Heart right ventricle (tissue), 16 donors: ENCODE results near the gene PIGX. TPM values are rescaled to one million over a fixed set of nuclear protein-coding genes. Genes with fewer than 3 reads are reported as not detected.

Experiments
- ATAC-seq, 8 donors: fragments of 200-7000 bp; cut with Tn5 transposase; one replicate each; pipeline ENCODE4 v1.9.1; 2020; ENCODE audit warnings: mild to moderate bottlenecking in 8 of 8, moderate library complexity in 8 of 8, moderate number of reproducible peaks in 1 of 8
- DNase-seq, 2 donors: peaks; one replicate each; pipeline ENCODE4 v3.0.0-alpha.2; 2020
- H3K27ac ChIP-seq, 10 donors: fragments of 200-600 bp; sonication (generic) in 2 of 10; one replicate each; pipeline versions ENCODE4 v1.5.0 to v1.8.0; 2020 to 2022; ENCODE audit warnings: mild to moderate bottlenecking in 3 of 10
- H3K27me3 ChIP-seq, 7 donors: fragments of 200-600 bp; one replicate each; pipeline ENCODE4 v1.8.0; 2021 to 2022; ENCODE audit warnings: mild to moderate bottlenecking in 2 of 7
- H3K36me3 ChIP-seq, 9 donors: fragments of 200-600 bp; sonication (generic) in 1 of 9; one replicate each; pipeline versions ENCODE4 v1.5.0 to v1.8.0; 2020 to 2022; ENCODE audit warnings: mild to moderate bottlenecking in 2 of 9
- H3K4me1 ChIP-seq, 9 donors: fragments of 200-600 bp; sonication (generic) in 1 of 9; one replicate each; pipeline versions ENCODE4 v1.5.0 to v1.8.0; 2020 to 2022; ENCODE audit warnings: mild to moderate bottlenecking in 4 of 9
- H3K4me3 ChIP-seq, 10 donors: fragments of 200-600 bp; sonication (generic) in 2 of 10; one replicate each; pipeline versions ENCODE4 v1.5.0 to v1.8.0; 2020 to 2022; ENCODE audit warnings: mild to moderate bottlenecking in 7 of 10, moderate library complexity in 2 of 10
- H3K9me3 ChIP-seq, 11 donors: fragments of 200-600 bp in 10 of 11; sonication (generic) in 2 of 11; one replicate each; pipeline versions ENCODE4 v1.5.0 to v1.8.0; 2013 to 2022; ENCODE audit warnings: mild to moderate bottlenecking in 2 of 11, control low read depth in 1 of 11, moderate library complexity in 1 of 11
- WGBS, 2 donors: extraction: QIAGEN DNeasy Blood & Tissue Kit; methylation state at CpG; one replicate each; pipeline ENCODE4 v1.1.7; 2013; ENCODE audit warnings: inconsistent platforms in 1 of 2; 5-methylcytosine and 5-hydroxymethylcytosine counted together
- intact Hi-C, 10 donors: fragments of 100-400 bp; cut with DNase I; formaldehyde crosslinking; loops; one replicate each; pipeline versions ENCODE4 v1.11.1 to v1.14.2; 2022
- polyA plus RNA-seq, 2 donors: library from polyadenylated mRNA; stranded (reverse); fragments of 200-250 nt; gene quantifications; one replicate each; pipeline ENCODE4 v1.2.3, GENCODE V29; 2013
- total RNA-seq, 10 donors: library from RNA; stranded (reverse); fragmentation: NEBNext Ultra II Directional in 3 of 10; extraction: Animal tissue kit (Norgen Biotek cat#: 25700) in 3 of 10; gene quantifications; one replicate each; pipeline versions ENCODE4 v1.2.1 to v1.2.4, GENCODE V29; 2021 to 2023
- TF ChIP-seq, protein P1 (sequence below), 9 donors: fragments of 200-600 bp; sonication (generic) in 2 of 9; IDR thresholded peaks; one replicate each; pipeline versions ENCODE4 v1.5.0 to v1.8.0; 2021 to 2022; ENCODE audit warnings: antibody characterized with exemption in 9 of 9, mild to moderate bottlenecking in 5 of 9, moderate library complexity in 1 of 9
- donor health status: Arrhythmogenic right ventricular cardiomyopathy.
- donor health status: ischemic (EF 13 %, LVEDD 7.1; RV severe dilation, severe dysfunction).
- donor health status: healthy with polysubstance abuse.
- donor health status: DM: no; HTN: yes; CAD: no.
- donor health status: DM: no; HTN: no; CAD: no.
- donor health status: ischemic (EF 25% LVEDD 6.9; RV normal size, moderate dysfunction).
- donor health status: ischemic (EF 25% LVEDD 5.7; RV mildly dilated, moderate dysfunction).
- donor health status: healthy.
- donor health status: DM: yes; HTN: yes; CAD: no.
- donor health status: Ischemic cardiomyopathy.
- donor health status: ischemic (EF 35%, LVEDD 5.7; RV mildly dilated, moderate dysfunction).
- donor health status: nonischemic (EF 11% LVEDD 7.7; RV severe dilation, severe dysfunction).
- donor health status: DM: yes; HTN: yes; CAD: no.
- donor health status: PGD.
- donor health status: ischemic (EF 29% LVEDD 5.4; RV normal size, mild dysfunction).
- donor health status: nonischemic (EF 23%, LVEDD 6.1; RV moderate dilation, normal function).

PIGX gene
- total and polyA plus RNA-seq, 12 donors = 8.3 to 21.9 (median 16.3) TPM

- WGBS, 2 donors = 90 to 91% methylated on average over 14 of the region's 14 CpGs
- H3K36me3 ChIP-seq = peaks cover 0 to 5% (median 0%) of the 10 kb centered on the region in 9 donors
- peaks cover 0 to 34% (median 8%) of the 10 kb centered on the region in 9 donors for H3K4me1 ChIP-seq
- H3K27me3 ChIP-seq = peaks cover 0 to 12% (median 0%) of the 10 kb centered on the region in 7 donors
- TF ChIP-seq, protein P1, sequence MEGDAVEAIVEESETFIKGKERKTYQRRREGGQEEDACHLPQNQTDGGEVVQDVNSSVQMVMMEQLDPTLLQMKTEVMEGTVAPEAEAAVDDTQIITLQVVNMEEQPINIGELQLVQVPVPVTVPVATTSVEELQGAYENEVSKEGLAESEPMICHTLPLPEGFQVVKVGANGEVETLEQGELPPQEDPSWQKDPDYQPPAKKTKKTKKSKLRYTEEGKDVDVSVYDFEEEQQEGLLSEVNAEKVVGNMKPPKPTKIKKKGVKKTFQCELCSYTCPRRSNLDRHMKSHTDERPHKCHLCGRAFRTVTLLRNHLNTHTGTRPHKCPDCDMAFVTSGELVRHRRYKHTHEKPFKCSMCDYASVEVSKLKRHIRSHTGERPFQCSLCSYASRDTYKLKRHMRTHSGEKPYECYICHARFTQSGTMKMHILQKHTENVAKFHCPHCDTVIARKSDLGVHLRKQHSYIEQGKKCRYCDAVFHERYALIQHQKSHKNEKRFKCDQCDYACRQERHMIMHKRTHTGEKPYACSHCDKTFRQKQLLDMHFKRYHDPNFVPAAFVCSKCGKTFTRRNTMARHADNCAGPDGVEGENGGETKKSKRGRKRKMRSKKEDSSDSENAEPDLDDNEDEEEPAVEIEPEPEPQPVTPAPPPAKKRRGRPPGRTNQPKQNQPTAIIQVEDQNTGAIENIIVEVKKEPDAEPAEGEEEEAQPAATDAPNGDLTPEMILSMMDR (IDR thresholded peaks at IDR 0.05) = no peak
- no peak overlapping the region for H3K27ac ChIP-seq
- DNase-seq (no peak), ATAC-seq (no peak)
- H3K9me3 ChIP-seq = no peaks in the 10 kb centered on the region
- intact Hi-C loops = no loop called here
- H3K4me3 ChIP-seq = no peak overlapping the region
Observed at GRCh38 chr3:196667056-196667825, 44.9 kb upstream of the PIGX start.

DNA sequence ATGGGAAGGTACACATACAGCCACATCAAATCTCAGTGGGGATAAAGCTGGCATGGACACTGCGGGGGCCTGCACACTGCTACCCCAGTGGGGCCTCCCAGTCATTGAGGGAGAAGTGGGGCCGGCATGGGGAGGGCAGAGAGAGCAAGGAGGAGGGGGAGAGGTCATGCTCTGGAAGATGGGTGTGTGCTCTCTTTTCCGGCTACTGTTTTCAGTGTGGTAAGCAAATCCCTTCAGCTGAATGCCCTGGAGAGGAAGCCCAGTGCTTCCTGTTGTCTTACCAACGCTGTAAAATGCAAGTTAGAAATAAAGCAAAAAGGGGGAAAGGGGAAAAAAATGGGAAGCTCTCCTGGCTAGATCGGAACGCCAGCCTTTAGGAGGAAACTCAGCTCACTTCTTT is 41.8 kb upstream of the PIGX start:
- Histone ChIP-seq H3K27ac (peak overlapping the region in 8 of 10 donors; percentile 15 to 67 (median 48)), H3K4me1 (peaks cover 0 to 34% (median 8%) of the 10 kb centered on the region in 9 donors), H3K4me3 (peak overlapping the region in 1 of 10 donors; percentile 12), H3K27me3 (peaks cover 0 to 16% (median 0%) of the 10 kb centered on the region in 7 donors), H3K36me3 (no peaks in the 10 kb centered on the region), H3K9me3 (no peaks in the 10 kb centered on the region)
- 32 to 48% methylated on average over 6 of the region's 6 CpGs for WGBS, 2 donors
- ATAC-seq (peak; percentile 55 to 93 (median 76)), DNase-seq (no peak)
- intact Hi-C loops = loop anchor here in 3 of 10 donors (5.0 to 10.0 kb wide), 3 partner anchors 33 to 136 kb away; partner anchors contain the start of gene NRROS (in 2 of the 3)
- TF ChIP-seq, protein P1 (IDR thresholded peaks at IDR 0.05) = no peak

- peaks cover 0 to 33% (median 2%) of the 10 kb centered on the region in 7 donors for H3K27me3 ChIP-seq
- H3K9me3 ChIP-seq = no peaks in the 10 kb centered on the region
- no peak overlapping the region for H3K4me3 ChIP-seq
- TF ChIP-seq, protein P1 (IDR thresholded peaks at IDR 0.05) = no peak
- intact Hi-C loops = loop anchor here in 3 of 10 donors (5.0 to 10.0 kb wide), 3 partner anchors 36 to 139 kb away; partner anchors contain the start of gene NRROS (in 2 of the 3)
- no peak for DNase-seq
- 75 to 86% methylated on average over 3 of the region's 3 CpGs for WGBS, 2 donors
- peaks cover 0 to 38% (median 8%) of the 10 kb centered on the region in 9 donors for H3K4me1 ChIP-seq
- no peak overlapping the region for H3K27ac ChIP-seq
- no peak for ATAC-seq
- H3K36me3 ChIP-seq = no peaks in the 10 kb centered on the region
Observed at GRCh38 chr3:196673632-196674031, 38.5 kb upstream of the PIGX start.

- TF ChIP-seq, protein P1 (IDR thresholded peaks at IDR 0.05) = no peak
- DNase-seq = no peak
- H3K9me3 ChIP-seq = no peaks in the 10 kb centered on the region
- H3K4me1 ChIP-seq = peaks cover 0 to 14% (median 0%) of the 10 kb centered on the region in 9 donors
- no peaks in the 10 kb centered on the region for H3K36me3 ChIP-seq
- H3K27me3 ChIP-seq = peaks cover 0 to 38% (median 3%) of the 10 kb centered on the region in 7 donors
- intact Hi-C loops = loop anchor here in 2 of 10 donors (5.0 to 10.0 kb wide), 2 partner anchors 40 to 143 kb away; partner anchors contain the start of gene NRROS (in 1 of the 2)
- WGBS, 2 donors = 52 to 59% methylated on average over 1 of the region's 1 CpG
- ATAC-seq = no peak
- H3K27ac ChIP-seq = no peak overlapping the region
- no peak overlapping the region for H3K4me3 ChIP-seq
Observed at GRCh38 chr3:196677353-196677752, 34.8 kb upstream of the PIGX start.
